GM21737 (cell line): Measurements from ENCODE around the gene HOXA5.

Experiments used
- ATAC-seq: cut with Tn5 transposase; IDR thresholded peaks from one replicate; pipeline ENCODE4 v1.9.1; 2021; ENCODE audit warnings: mild to moderate bottlenecking, moderate library complexity; ENCODE audit not compliant: unreplicated experiment

HOXA5 gene

DNA sequence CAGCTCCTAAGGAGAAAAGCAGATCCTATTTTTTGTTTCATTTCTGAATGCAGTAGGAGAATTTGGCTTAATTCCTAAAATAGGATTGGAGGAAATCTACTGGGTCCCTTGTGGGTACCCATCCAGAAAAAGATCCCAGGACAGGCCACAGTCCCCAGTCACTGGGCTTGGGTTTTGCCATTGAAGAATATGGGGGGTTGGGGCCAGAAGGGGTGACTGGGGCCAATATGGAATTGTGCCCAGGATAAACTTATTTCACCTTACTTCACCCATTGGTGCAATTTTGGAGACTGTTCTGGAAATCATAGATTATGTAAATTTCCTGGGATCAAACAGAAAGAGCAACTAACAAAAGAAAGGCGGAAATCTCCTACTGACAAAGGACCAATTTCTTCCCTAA is 5.0 kb downstream of the HOXA5 start:
- ATAC-seq: no peak

GRCh38 chr7:27137640-27138315 is 5.7 kb downstream of the HOXA5 start:
- no peak for ATAC-seq

GRCh38 chr7:27134392-27134791 is 9.1 kb downstream of the HOXA5 start:
- no peak for ATAC-seq

DNA sequence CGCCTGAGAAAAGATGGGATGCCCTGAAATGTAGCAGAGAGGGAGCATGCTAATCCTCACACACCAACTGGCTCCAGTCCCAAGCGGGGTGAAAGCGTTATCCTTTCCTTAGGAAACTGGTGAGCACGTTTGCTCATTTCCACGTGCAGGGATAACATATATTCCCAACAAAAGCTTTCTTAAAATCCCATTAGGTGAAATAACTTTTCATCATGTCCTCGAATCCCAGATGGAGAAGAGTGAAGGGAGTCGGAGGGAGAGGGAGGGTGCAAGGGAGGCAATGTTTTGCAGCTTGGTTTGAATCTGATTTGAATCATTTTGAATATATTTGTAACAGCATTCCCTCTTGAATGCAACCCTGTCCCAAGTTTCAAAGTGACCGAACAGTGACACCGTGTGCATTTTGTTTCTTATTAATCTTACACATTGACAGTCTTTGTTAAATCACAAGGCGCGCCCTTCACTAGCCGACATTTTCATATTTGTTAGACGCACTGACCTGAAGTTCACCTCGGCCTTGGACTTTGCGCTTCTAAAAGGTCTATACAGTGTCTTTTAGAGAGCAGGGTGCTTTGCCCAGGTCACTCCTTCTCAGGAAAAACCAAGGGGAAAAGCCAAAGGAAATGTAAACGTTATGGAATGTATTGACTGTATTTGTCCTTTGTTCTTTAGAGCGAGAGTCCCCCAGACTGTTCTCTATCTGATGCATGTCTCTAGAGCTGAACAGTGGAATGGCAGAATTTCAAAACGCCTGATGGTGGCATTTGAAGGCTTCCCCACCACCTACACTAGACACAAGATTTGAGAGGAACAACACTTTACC is 9.9 kb downstream of the HOXA5 start:
- ATAC-seq: no peak

DNA sequence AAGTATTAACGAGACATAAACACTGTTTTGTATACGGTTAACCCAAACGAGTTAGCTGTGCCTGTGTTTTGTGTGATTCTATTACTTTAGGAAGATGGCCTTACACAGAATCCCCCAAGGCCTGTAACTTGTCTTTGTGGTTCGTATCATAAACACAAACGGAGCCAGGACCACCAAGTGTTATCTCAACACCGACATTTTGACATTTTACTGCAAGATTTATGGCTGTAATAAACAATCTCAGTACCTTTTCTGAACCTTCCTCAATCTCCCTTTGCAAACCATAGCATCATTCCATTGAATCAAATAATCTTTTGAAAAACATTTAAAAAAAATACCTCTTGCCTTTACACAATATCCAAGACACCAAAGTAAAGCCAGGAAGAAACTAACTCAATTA is 10.5 kb downstream of the HOXA5 start:
- ATAC-seq: no peak

DNA sequence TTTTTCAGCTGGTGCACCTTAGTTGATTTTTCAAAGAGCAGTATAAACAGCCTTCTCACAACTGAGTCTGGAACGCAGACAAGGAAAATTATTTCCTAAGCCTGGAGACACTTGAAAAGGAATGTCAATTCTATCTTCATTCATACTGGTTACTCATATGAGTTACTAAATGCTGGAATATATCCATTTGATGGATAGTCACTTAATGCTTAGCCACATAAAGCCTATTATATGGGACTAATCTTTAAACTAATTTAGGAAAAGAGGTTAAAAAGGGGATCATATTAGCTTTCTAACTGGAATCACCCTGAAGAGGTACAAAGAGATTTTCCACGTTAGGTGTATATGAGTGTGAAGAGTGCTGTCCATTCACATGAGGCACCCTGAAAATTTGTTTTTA is 11.3 kb downstream of the HOXA5 start:
- ATAC-seq: no peak

DNA sequence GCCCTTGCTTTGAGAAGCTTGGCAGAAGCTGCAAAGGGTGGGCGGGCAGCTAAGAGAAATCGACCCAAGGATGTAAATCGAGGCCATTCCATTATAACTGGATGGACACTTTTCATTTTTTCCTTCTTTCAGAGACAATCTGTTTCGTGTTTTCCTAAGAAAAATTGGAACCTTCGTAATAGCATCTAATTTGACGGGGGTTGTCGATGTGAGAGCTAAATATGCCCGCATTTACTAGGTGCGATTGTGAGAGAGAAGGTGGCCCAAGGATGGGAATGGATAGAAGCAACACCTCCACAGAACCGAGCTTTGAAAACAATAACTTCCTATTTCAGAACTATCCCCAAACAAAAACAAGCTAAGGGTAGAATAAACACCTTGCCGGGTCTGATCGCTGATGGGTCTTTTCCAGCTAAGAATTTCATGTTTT is 12.1 kb downstream of the HOXA5 start:
- no peak for ATAC-seq

DNA sequence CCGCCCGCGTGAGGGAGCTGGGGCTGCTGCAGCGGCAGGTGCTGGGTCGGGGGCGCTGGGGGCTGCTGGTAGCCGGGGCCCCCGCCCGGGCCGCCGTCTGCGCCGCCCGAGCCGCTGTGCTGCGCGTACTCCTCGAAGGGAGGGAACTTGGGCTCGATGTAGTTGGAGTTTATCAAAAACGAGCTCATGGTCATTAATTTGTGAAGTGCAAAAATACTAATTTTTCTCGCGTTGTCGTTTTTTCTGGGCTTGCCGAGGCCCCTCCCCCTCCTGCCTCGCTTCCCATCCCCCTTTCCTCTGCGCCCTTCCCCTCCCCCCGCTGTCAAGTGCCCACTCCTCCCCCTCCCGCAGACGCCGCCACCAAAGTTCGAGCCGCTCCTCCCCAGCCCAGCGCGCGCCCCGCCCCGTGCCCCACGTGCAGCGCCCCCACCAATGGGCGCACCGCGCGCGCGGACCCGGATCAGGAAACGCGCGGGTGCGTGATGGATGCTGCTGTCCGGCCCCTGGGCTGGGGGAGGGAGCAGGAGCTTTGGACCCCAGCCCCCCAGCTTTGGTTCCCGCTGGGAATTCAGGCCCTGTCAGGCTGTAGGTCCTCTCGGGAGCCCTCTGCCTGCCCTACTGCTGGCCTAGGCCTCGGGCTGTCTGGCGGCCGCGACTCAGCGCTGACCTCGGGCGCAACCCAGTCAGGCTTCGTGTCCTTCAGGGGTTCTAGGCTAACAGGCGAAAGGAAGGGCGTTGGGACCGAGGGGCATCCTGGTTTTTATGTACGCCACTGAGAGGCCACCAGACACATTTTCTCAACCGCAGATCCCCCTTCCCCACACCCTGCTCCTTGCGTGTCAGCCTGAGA is 12.7 kb downstream of the HOXA5 start, which contains the start of gene HOXA4:
Gene HOXA4 (minus strand): TSS at position 218 of the 850 bp plus-strand sequence. CDS start 24 bp downstream, at position 194.
- ATAC-seq: no peak

DNA sequence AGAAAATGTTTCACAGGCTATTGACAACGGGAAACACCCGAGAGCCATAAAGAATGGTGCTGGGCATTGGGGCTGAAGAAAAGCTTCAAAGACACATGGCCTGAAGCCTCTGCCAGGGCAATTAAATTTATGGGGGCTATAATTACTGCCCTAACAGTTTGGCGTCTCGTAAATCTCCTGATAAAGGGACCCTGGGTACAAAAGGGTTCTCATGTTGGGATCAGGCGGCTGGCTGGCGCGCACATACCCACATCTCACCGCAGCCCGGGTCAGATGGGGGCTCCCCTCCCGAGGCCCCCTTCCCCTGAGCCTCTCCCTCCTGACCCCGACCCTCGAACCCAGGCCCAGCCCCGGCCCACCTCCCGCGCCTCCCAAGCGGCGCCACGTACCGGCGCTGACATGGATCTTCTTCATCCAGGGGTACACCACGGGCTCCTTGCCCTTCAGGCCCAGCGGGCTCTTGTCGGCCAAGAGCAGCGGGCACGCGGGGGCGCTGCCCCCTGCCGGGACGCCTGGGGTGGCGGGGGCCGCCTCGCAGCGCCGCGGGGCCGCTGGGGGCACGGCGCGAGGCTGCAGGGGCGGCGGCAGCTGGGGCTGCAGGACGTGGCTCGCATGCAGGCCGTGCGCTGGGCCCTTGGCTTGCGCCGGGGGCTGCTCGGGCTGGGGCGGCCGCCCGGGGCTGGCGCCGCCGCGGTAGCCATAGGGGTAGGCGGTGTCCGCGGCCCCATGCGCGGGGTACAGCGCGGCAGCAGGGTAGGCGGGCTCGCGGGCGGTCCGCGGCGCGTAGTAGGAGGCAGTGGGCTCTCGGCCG is 13.5 kb downstream of the HOXA5 start:
- ATAC-seq: no peak

- ATAC-seq: no peak
Observed at GRCh38 chr7:27128776-27129728, 14.4 kb downstream of the HOXA5 start.

GRCh38 chr7:27128034-27128433 is 15.4 kb downstream of the HOXA5 start:
- ATAC-seq: no peak

DNA sequence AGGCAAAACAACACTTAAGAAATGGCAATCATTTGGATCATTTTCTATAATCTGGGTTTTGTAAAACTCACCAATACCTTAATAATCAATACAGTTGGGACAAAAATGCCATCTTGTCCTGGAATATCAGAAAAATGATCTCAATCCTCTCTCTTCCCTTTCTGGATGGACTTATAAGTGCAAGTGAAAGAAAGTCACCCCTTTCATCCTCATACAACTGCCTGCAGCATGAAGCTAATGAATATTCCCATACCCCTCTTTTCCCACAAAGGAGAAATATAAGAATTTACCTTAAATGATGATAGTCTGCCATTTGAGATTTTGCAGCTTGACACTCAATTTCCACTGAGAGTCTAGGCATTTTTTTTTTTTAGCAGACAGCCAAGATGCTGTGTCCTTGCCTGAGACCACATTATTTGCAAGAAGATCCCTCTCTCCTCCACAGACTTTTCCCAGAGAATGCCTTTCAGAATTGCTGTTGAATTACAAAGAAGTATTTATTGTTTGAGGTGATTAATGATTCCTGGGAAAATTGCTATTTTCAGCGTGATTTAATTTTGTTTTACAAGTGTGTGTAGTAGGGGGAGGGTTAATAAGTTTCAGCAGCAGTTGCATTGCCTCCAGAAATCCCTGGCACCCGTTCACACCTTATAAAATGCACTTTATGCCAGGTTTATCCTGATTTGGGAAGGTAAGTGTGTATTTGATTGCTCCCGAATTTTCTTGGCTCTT is 16.7 kb downstream of the HOXA5 start:
- ATAC-seq: no peak

DNA sequence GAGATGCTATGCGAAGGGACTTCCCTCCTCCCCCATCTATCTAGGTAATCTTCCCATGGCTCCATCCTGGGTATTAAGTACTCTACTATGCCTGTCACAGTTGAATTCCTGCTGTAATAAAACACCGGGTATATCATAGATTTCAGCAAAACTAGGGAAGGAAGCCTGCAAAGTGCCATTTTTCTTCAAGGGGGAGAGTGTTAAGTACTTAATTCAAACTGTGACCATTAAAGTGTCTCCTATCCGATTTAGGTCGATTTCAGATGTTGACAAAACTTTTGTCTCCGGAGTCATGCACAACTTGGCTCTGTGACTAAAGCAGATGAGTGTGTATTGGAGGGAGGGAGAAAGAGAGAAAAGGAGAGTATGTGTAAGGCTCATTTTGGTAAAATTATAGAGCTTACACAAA is 17.5 kb downstream of the HOXA5 start:
- ATAC-seq: no peak

DNA sequence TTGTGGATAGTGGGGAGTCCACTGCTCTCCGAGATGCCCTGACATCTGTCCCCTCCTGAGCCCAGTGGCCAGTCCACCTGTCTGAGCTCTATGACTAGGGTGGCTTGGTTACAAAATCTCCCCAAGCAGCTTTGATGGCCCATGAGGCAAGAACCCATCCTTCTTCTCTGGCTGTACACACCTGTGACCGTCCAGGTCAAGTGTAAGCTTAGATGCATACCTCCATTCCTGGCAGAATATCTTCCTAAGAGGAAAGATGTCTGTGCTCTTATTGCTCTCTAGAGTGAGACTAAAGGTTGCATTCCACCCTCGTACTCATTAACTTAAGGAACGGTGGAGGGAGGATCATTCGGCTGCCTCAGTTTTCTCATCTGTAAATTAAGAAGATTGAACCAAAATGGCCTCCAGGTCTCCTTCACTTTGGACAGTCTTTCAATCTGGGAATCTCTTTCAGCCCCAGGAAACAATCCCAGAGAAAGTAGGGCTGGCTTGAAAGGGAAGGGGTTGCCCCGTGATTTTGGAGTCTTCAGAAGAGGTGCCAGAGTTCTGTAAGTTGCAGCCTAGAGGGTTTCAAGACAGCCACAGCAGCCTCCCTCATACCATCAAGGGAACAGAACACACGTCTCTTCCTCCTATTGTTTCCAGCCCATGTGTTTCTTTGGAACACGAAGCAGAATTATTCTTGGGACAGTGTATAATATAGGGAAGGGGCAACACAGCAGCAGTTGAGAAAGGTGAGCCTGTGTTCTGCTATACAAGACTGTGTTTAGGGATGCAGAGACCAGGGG is 18.4 kb downstream of the HOXA5 start:
- ATAC-seq: no peak

DNA sequence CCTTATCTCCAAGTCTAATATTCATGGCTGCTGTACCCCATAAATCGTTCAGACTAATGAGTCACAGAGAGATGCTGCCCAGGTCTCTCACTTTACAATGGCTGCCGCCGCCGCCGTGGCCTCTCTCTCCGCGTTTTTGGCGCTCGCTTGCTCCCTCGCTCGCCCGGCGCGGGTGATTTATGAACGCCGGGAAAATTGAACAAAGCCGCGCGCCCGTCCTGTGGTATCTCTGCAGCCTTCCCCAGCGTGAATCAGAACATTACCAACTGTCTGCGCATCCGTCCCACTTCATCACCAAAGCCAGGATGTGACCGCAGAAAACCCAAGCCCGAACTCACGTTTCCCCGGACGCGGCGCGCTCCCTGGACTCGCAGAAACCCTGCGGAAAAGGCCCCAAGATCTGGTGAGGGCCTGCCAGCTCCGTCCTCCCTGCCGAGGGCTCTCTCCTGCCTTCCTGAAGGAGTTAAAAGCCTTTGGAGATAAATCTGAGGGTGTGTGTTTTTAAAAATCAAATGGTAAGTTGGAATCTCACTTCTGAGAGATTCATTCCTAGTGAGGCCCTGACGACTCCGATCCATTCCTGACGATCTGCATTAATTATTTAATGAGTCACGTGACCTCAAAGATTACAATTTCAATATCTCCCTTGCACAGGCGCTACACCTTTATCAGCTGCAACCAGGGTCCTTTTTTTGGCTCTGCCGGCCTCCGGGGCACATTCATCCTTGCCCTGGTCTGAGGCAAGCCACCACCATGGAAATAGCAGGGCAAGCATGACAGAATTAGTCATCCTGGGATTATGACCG is 19.2 kb downstream of the HOXA5 start:
- ATAC-seq: no peak

DNA sequence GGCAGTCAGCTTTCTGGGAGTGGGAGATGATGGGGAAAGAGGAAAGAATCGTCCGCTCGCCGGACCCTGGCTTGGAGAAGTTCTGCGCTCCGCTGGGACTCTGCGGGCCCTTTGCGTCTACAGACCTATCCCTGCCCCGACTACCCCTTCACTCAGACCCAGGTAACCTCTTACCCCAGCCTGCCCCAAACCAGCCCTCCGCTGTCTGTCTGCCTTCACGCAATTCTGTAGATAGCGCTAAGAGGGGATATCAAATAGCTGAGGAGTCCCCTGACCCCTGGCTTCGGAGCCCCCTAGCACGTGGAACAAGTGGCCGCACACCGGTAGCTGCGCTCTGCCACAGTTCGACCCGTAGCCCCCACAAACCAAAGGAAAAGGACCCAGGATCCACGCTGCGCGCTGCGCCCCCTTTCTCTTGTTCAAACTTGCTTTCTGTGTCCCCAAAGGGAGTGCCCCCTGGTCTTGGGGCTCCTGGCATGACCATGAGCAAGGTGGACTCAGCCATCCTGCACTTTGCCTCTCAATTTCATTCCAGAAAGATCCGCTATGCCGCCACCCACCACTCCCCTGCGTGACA is 19.9 kb downstream of the HOXA5 start:
- ATAC-seq: no peak

GRCh38 chr7:27123007-27123476 is 20.4 kb downstream of the HOXA5 start:
- no peak for ATAC-seq
